Memory B cell (primary cell): Measurements from ENCODE around the gene FOXS1.
A peak's percentile ranks its signal among the peaks of the same experiment; 100 is the strongest.
"Not testable (repeated sequence)": the region's sequence is repeated elsewhere in the genome, so short reads cannot be mapped to it uniquely, and the experiment has no call there.

Source experiments
- ATAC-seq: fragments of 150-1000 bp; cut with Tn5 transposase; 2 replicates; pipeline ENCODE4 v1.10.0; 2021; ENCODE audit warnings: low read depth, mild to moderate bottlenecking, moderate library complexity
- DNase-seq, 2 donors: peaks; one replicate each; pipeline ENCODE4 v3.0.0; 2022; ENCODE audit warnings: low spot score in 2 of 2
- H3K27ac Mint-ChIP-seq: one replicate; pipeline ENCODE4 v1.8.0; 2022; ENCODE audit warnings: mild to moderate bottlenecking, moderate library complexity, mixed read lengths
- H3K27me3 Mint-ChIP-seq: one replicate; pipeline ENCODE4 v1.8.0; 2022; ENCODE audit warnings: mixed read lengths
- H3K36me3 Mint-ChIP-seq: one replicate; pipeline ENCODE4 v1.8.0; 2022; ENCODE audit warnings: mild to moderate bottlenecking, mixed read lengths
- H3K4me1 Mint-ChIP-seq: one replicate; pipeline ENCODE4 v1.8.0; 2022; ENCODE audit warnings: mixed read lengths
- H3K4me3 Mint-ChIP-seq: one replicate; pipeline ENCODE4 v1.8.0; 2022; ENCODE audit warnings: mild to moderate bottlenecking, moderate library complexity, mixed read lengths
- H3K9me3 Mint-ChIP-seq: one replicate; pipeline ENCODE4 v1.8.0; 2022; ENCODE audit warnings: mixed read lengths

Gene FOXS1

GRCh38 chr20:31815408-31816188 is 29.8 kb downstream of the FOXS1 start:
- DNase-seq (no peak), ATAC-seq (no peak)
- Mint-ChIP-seq H3K9me3 (no peaks in the 10 kb centered on the region), H3K4me3 (no peak overlapping the region), H3K27me3 (no peaks in the 10 kb centered on the region), H3K27ac (no peak overlapping the region), H3K36me3 (no peaks in the 10 kb centered on the region), H3K4me1 (no peaks in the 10 kb centered on the region)

GRCh38 chr20:31814142-31814541 is 31.3 kb downstream of the FOXS1 start:
- not testable (repeated sequence) for DNase-seq, H3K27me3 Mint-ChIP-seq, H3K4me3 Mint-ChIP-seq, H3K36me3 Mint-ChIP-seq, H3K27ac Mint-ChIP-seq, H3K9me3 Mint-ChIP-seq, ATAC-seq, H3K4me1 Mint-ChIP-seq

- Mint-ChIP-seq H3K4me3 (no peak overlapping the region), H3K27ac (no peak overlapping the region), H3K27me3 (no peaks in the 10 kb centered on the region), H3K9me3 (no peaks in the 10 kb centered on the region), H3K4me1 (peaks cover 3% of the 10 kb centered on the region), H3K36me3 (no peaks in the 10 kb centered on the region)
- DNase-seq: no peak
- no peak for ATAC-seq
Measured at GRCh38 chr20:31813611-31814010, 31.8 kb downstream of the FOXS1 start.

- Mint-ChIP-seq H3K9me3 (no peaks in the 10 kb centered on the region), H3K27ac (no peak overlapping the region), H3K4me1 (peaks cover 3% of the 10 kb centered on the region), H3K4me3 (no peak overlapping the region), H3K36me3 (no peaks in the 10 kb centered on the region), H3K27me3 (no peaks in the 10 kb centered on the region)
- no peak for DNase-seq
- ATAC-seq: no peak
Measured at GRCh38 chr20:31811796-31812728, 33.3 kb downstream of the FOXS1 start.

- peaks cover 7% of the 10 kb centered on the region for H3K4me1 Mint-ChIP-seq
- H3K27me3 Mint-ChIP-seq: no peaks in the 10 kb centered on the region
- no peak overlapping the region for H3K27ac Mint-ChIP-seq
- H3K4me3 Mint-ChIP-seq: no peak overlapping the region
- no peaks in the 10 kb centered on the region for H3K9me3 Mint-ChIP-seq
- DNase-seq (no peak), ATAC-seq (no peak)
- H3K36me3 Mint-ChIP-seq: no peaks in the 10 kb centered on the region
Measured at GRCh38 chr20:31811198-31811597, 34.2 kb downstream of the FOXS1 start.

GRCh38 chr20:31809661-31810060 is 35.7 kb downstream of the FOXS1 start:
- Mint-ChIP-seq H3K27me3 (no peaks in the 10 kb centered on the region), H3K27ac (no peak overlapping the region), H3K9me3 (no peaks in the 10 kb centered on the region), H3K4me3 (no peak overlapping the region), H3K4me1 (peaks cover 10% of the 10 kb centered on the region), H3K36me3 (no peaks in the 10 kb centered on the region)
- no peak for DNase-seq
- ATAC-seq: no peak

GRCh38 chr20:31808481-31808880 is 36.9 kb downstream of the FOXS1 start:
- DNase-seq: no peak
- no peak overlapping the region for H3K27ac Mint-ChIP-seq
- no peaks in the 10 kb centered on the region for H3K9me3 Mint-ChIP-seq
- H3K27me3 Mint-ChIP-seq: no peaks in the 10 kb centered on the region
- H3K36me3 Mint-ChIP-seq: no peaks in the 10 kb centered on the region
- peaks cover 10% of the 10 kb centered on the region for H3K4me1 Mint-ChIP-seq
- ATAC-seq: no peak
- no peak overlapping the region for H3K4me3 Mint-ChIP-seq

- ATAC-seq: no peak
- H3K36me3 Mint-ChIP-seq: no peaks in the 10 kb centered on the region
- H3K4me3 Mint-ChIP-seq: no peak overlapping the region
- H3K9me3 Mint-ChIP-seq: no peaks in the 10 kb centered on the region
- peaks cover 10% of the 10 kb centered on the region for H3K4me1 Mint-ChIP-seq
- H3K27ac Mint-ChIP-seq: peak overlapping the region; percentile 33
- H3K27me3 Mint-ChIP-seq: no peaks in the 10 kb centered on the region
- no peak for DNase-seq
Measured at GRCh38 chr20:31806564-31807355, 38.6 kb downstream of the FOXS1 start.

- Mint-ChIP-seq H3K27me3 (no peaks in the 10 kb centered on the region), H3K4me3 (no peak overlapping the region), H3K27ac (no peak overlapping the region), H3K9me3 (no peaks in the 10 kb centered on the region), H3K4me1 (peaks cover 8% of the 10 kb centered on the region), H3K36me3 (no peaks in the 10 kb centered on the region)
- DNase-seq: no peak
- ATAC-seq: no peak
Measured at GRCh38 chr20:31803552-31804291, 41.7 kb downstream of the FOXS1 start.

- no peak for ATAC-seq
- no peak for DNase-seq
- Mint-ChIP-seq H3K27ac (no peak overlapping the region), H3K9me3 (no peaks in the 10 kb centered on the region), H3K36me3 (no peaks in the 10 kb centered on the region), H3K27me3 (no peaks in the 10 kb centered on the region), H3K4me3 (no peak overlapping the region), H3K4me1 (peaks cover 6% of the 10 kb centered on the region)
Measured at GRCh38 chr20:31801508-31801907, 43.9 kb downstream of the FOXS1 start.

GRCh38 chr20:31797364-31797763 is 48.0 kb downstream of the FOXS1 start:
- Mint-ChIP-seq H3K4me3 (no peak overlapping the region), H3K27ac (no peak overlapping the region), H3K9me3 (no peaks in the 10 kb centered on the region), H3K4me1 (no peaks in the 10 kb centered on the region), H3K27me3 (no peaks in the 10 kb centered on the region), H3K36me3 (no peaks in the 10 kb centered on the region)
- ATAC-seq (no peak), DNase-seq (no peak)
